H1 (cell line): ENCODE data around the gene TBCD. TPM values are rescaled to one million over a fixed set of nuclear protein-coding genes. Genes with fewer than 3 reads are reported as not detected.
A peak's percentile ranks its signal among the peaks of the same experiment; 100 is the strongest.

Experiments
- CHD1 ChIP-seq: IDR thresholded peaks from 2 replicates; pipeline ENCODE4 v1.6.1; 2012; ENCODE audit warnings: low read depth, low read length, improper control_type of control experiment
- HDAC2 ChIP-seq, 2 experiments: fragments of 300-600 bp in 1 of 2; sonication (generic) in 1 of 2; IDR thresholded peaks; 2 replicates each; pipeline ENCODE4 v1.6.1; 2011 to 2012; ENCODE audit warnings: low read depth in 2 of 2, low read length in 2 of 2, mild to moderate bottlenecking in 2 of 2, moderate library complexity in 2 of 2, borderline replicate concordance in 1 of 2, inconsistent platforms in 1 of 2
- PHF8 ChIP-seq: fragments of 200-600 bp; sonication (generic); conservative IDR thresholded peaks from 2 replicates; pipeline ENCODE4 v1.7.1; 2012; ENCODE audit warnings: low read depth, mild to moderate bottlenecking, inconsistent platforms, low read length, moderate library complexity
- POU5F1 ChIP-seq: IDR thresholded peaks from 2 replicates; pipeline ENCODE4 v1.6.1; 2011; ENCODE audit warnings: low read depth, mild to moderate bottlenecking, low read length, moderate library complexity
- SUZ12 ChIP-seq: fragments of 200-600 bp; sonication (generic); IDR thresholded peaks from 2 replicates; pipeline ENCODE4 v1.6.1; 2012; ENCODE audit warnings: mild to moderate bottlenecking, inconsistent platforms, low read length, moderate library complexity, mixed read lengths
- polyA plus RNA-seq, 7 experiments: library from polyadenylated mRNA; depleted of rRNA in 3 of 7; stranded (reverse) in 5 of 7; unstranded in 2 of 7; fragments of >200 nt in 5 of 7; fragments of 200-250 nt in 2 of 7; gene quantifications; 1 replicate in 5 of 7; 2 replicates in 1 of 7; 4 replicates in 1 of 7; pipeline versions ENCODE4 v1.2.1 to v1.2.3, GENCODE V29; 2011 to 2013; ENCODE audit warnings: missing spikeins in 2 of 7, mixed read lengths in 2 of 7
- total RNA-seq: library from RNA; stranded (reverse); fragmentation: NEBNext Ultra II Directional; extraction: Animal tissue kit (Norgen Biotek cat#: 25700); gene quantifications from 2 replicates; pipeline ENCODE4 v1.2.1, GENCODE V29; 2021
- TF ChIP-seq, protein P1 (sequence below): fragments of 300-600 bp; sonication (generic); IDR thresholded peaks from 2 replicates; pipeline ENCODE4 v1.7.1; 2012; ENCODE audit warnings: low read length, moderate library complexity, mild to moderate bottlenecking, inconsistent platforms; ENCODE audit not compliant: insufficient replicate concordance

TBCD gene
- total and polyA plus RNA-seq, 2 of the 8 experiments (the other 6 are each of a cell fraction or from before 2014, with no cell fraction given) = 118 to 162 TPM

DNA sequence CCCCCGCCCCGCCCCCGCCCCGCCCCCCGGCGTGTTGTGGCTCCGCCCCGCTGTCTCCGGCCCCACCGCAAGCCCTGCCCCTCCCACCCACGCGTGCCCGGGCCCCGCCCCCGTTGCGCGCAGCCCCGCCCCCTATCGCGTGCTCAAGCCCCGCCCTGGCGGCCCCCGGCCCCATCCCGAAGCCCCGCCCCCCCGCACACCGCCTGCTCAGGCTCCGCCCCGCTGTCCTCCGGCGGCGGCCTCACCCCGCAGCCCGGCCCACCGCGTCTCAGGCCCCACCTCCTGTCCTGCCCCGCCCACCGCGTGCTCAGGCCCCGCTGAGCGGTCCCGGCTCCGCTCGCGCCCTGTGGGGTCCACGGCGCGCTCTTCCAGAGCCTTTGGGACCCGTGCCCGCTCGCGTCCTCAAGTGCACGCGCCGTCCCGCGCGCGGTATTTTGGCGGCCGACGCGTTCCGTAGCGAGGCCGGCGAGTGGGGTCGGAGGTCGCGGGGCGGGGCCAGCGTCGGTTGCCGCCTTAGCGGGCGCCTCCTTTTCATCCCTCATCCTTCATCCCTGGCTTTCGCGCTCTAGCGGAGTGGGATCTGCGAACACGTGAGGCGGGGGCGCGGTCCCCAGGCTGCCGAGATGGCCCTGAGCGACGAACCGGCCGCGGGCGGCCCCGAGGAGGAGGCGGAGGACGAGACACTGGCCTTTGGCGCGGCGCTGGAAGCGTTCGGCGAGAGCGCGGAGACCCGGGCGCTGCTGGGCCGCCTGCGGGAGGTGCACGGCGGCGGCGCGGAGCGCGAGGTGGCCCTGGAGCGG, at the start of gene TBCD (continued):
- TF ChIP-seq CHD1 = no peak
- no peak for TF ChIP-seq POU5F1
- 0 out of 4 replicates have a peak, but pooled peaks of 1 of the 2 experiments have one; percentile 30 for TF ChIP-seq HDAC2 (IDR thresholded peaks at IDR 0.05; ENCODE audit: borderline replicate concordance in 1 of 2, low read depth in 2 of 2, low read length in 2 of 2)
- TF ChIP-seq, protein P1, sequence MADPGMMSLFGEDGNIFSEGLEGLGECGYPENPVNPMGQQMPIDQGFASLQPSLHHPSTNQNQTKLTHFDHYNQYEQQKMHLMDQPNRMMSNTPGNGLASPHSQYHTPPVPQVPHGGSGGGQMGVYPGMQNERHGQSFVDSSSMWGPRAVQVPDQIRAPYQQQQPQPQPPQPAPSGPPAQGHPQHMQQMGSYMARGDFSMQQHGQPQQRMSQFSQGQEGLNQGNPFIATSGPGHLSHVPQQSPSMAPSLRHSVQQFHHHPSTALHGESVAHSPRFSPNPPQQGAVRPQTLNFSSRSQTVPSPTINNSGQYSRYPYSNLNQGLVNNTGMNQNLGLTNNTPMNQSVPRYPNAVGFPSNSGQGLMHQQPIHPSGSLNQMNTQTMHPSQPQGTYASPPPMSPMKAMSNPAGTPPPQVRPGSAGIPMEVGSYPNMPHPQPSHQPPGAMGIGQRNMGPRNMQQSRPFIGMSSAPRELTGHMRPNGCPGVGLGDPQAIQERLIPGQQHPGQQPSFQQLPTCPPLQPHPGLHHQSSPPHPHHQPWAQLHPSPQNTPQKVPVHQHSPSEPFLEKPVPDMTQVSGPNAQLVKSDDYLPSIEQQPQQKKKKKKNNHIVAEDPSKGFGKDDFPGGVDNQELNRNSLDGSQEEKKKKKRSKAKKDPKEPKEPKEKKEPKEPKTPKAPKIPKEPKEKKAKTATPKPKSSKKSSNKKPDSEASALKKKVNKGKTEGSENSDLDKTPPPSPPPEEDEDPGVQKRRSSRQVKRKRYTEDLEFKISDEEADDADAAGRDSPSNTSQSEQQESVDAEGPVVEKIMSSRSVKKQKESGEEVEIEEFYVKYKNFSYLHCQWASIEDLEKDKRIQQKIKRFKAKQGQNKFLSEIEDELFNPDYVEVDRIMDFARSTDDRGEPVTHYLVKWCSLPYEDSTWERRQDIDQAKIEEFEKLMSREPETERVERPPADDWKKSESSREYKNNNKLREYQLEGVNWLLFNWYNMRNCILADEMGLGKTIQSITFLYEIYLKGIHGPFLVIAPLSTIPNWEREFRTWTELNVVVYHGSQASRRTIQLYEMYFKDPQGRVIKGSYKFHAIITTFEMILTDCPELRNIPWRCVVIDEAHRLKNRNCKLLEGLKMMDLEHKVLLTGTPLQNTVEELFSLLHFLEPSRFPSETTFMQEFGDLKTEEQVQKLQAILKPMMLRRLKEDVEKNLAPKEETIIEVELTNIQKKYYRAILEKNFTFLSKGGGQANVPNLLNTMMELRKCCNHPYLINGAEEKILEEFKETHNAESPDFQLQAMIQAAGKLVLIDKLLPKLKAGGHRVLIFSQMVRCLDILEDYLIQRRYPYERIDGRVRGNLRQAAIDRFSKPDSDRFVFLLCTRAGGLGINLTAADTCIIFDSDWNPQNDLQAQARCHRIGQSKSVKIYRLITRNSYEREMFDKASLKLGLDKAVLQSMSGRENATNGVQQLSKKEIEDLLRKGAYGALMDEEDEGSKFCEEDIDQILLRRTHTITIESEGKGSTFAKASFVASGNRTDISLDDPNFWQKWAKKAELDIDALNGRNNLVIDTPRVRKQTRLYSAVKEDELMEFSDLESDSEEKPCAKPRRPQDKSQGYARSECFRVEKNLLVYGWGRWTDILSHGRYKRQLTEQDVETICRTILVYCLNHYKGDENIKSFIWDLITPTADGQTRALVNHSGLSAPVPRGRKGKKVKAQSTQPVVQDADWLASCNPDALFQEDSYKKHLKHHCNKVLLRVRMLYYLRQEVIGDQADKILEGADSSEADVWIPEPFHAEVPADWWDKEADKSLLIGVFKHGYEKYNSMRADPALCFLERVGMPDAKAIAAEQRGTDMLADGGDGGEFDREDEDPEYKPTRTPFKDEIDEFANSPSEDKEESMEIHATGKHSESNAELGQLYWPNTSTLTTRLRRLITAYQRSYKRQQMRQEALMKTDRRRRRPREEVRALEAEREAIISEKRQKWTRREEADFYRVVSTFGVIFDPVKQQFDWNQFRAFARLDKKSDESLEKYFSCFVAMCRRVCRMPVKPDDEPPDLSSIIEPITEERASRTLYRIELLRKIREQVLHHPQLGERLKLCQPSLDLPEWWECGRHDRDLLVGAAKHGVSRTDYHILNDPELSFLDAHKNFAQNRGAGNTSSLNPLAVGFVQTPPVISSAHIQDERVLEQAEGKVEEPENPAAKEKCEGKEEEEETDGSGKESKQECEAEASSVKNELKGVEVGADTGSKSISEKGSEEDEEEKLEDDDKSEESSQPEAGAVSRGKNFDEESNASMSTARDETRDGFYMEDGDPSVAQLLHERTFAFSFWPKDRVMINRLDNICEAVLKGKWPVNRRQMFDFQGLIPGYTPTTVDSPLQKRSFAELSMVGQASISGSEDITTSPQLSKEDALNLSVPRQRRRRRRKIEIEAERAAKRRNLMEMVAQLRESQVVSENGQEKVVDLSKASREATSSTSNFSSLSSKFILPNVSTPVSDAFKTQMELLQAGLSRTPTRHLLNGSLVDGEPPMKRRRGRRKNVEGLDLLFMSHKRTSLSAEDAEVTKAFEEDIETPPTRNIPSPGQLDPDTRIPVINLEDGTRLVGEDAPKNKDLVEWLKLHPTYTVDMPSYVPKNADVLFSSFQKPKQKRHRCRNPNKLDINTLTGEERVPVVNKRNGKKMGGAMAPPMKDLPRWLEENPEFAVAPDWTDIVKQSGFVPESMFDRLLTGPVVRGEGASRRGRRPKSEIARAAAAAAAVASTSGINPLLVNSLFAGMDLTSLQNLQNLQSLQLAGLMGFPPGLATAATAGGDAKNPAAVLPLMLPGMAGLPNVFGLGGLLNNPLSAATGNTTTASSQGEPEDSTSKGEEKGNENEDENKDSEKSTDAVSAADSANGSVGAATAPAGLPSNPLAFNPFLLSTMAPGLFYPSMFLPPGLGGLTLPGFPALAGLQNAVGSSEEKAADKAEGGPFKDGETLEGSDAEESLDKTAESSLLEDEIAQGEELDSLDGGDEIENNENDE = no peak
- TF ChIP-seq PHF8 = peak; percentile 42
- TF ChIP-seq SUZ12 = no peak
